MM.1S (cell line): ENCODE results near the gene FASTK.

Experiments
- DNase-seq: peaks from one replicate; pipeline ENCODE4 v3.0.0-alpha.2; 2015
- H2AFZ ChIP-seq: fragments of 300-600 bp; sonication (generic); 2 replicates; pipeline ENCODE4 v1.6.0; 2016; ENCODE audit warnings: antibody characterized with exemption, low read length
- H3F3A ChIP-seq: fragments of 300-600 bp; sonication (generic); 2 replicates; pipeline ENCODE4 v1.6.1; 2016; ENCODE audit warnings: mild to moderate bottlenecking, antibody characterized with exemption, low read length, moderate library complexity, mixed read lengths; ENCODE audit not compliant: insufficient read depth
- H3K27ac ChIP-seq: fragments of 300-600 bp; sonication (generic); 2 replicates; pipeline ENCODE4 v1.5.1; 2016; ENCODE audit warnings: mild to moderate bottlenecking, low read length
- H3K27me3 ChIP-seq: fragments of 300-600 bp; sonication (generic); replicated peaks from 2 replicates; pipeline ENCODE4 v1.6.0; 2016; ENCODE audit warnings: low read length; ENCODE audit not compliant: insufficient read depth
- H3K36me3 ChIP-seq: fragments of 300-600 bp; sonication (generic); replicated peaks from 2 replicates; pipeline ENCODE4 v1.6.1; 2016; ENCODE audit warnings: mild to moderate bottlenecking, low read length, mixed read lengths; ENCODE audit not compliant: insufficient read depth
- H3K4me1 ChIP-seq: fragments of 300-600 bp; sonication (generic); 2 replicates; pipeline ENCODE4 v1.6.1; 2016; ENCODE audit warnings: low read length, mixed read lengths
- H3K4me2 ChIP-seq: fragments of 300-600 bp; sonication (generic); 2 replicates; pipeline ENCODE4 v1.6.0; 2016; ENCODE audit warnings: low read depth, low read length
- H3K4me3 ChIP-seq: fragments of 300-600 bp; sonication (generic); 2 replicates; pipeline ENCODE4 v1.5.1; 2016; ENCODE audit warnings: low read length, mixed read lengths
- H3K79me2 ChIP-seq: fragments of 300-600 bp; sonication (generic); 2 replicates; pipeline ENCODE4 v1.6.1; 2016; ENCODE audit warnings: mixed run types, low read length, mixed read lengths
- H3K9ac ChIP-seq: fragments of 300-600 bp; sonication (generic); 2 replicates; pipeline ENCODE4 v1.6.1; 2016; ENCODE audit warnings: low read length, mixed read lengths
- H3K9me2 ChIP-seq: fragments of 300-600 bp; sonication (generic); replicated peaks from 2 replicates; pipeline ENCODE4 v1.6.1; 2016; ENCODE audit warnings: mild to moderate bottlenecking, low read length, mixed read lengths; ENCODE audit not compliant: insufficient read depth
- H3K9me3 ChIP-seq: fragments of 300-600 bp; sonication (generic); replicated peaks from 2 replicates; pipeline ENCODE4 v1.6.1; 2016; ENCODE audit warnings: mild to moderate bottlenecking, low read length, mixed read lengths; ENCODE audit not compliant: insufficient read depth
- H4K20me1 ChIP-seq: fragments of 300-600 bp; sonication (generic); 2 replicates; pipeline ENCODE4 v1.6.1; 2016; ENCODE audit warnings: mild to moderate bottlenecking, low read length, moderate library complexity, mixed read lengths; ENCODE audit not compliant: insufficient read depth
- CTCF ChIP-seq: fragments of 300-600 bp; sonication (generic); IDR thresholded peaks from 2 replicates; pipeline ENCODE4 v1.5.1; 2016; ENCODE audit warnings: antibody characterized with exemption, low read length, mixed read lengths
- EZH2 ChIP-seq: fragments of 300-600 bp; sonication (generic); optimal IDR thresholded peaks from 2 replicates; pipeline ENCODE3; 2017; ENCODE audit warnings: low read depth, mild to moderate bottlenecking, antibody characterized with exemption, low read length, mixed read lengths
- EZH2phosphoT487 ChIP-seq: fragments of 300-600 bp; sonication (generic); IDR thresholded peaks from 2 replicates; pipeline ENCODE4 v1.6.1; 2018; ENCODE audit warnings: antibody characterized with exemption, low read length

FASTK gene

GRCh38 chr7:151091431-151091830, 10.8 kb upstream of the FASTK start:
- Histone ChIP-seq H2AFZ (no peak overlapping the region), H3K79me2 (peaks cover 95% of the 10 kb centered on the region), H3K9me3 (no peaks in the 10 kb centered on the region), H3K9ac (no peak overlapping the region), H3K4me1 (0 out of 2 replicates have a peak, but pooled peaks cover 3% of the 10 kb centered on the region), H3K27me3 (no peaks in the 10 kb centered on the region), H3K4me3 (no peak overlapping the region), H3K36me3 (no peaks in the 10 kb centered on the region), H3K27ac (no peak overlapping the region), H3K9me2 (no peaks in the 10 kb centered on the region), H4K20me1 (peaks cover 16% of the 10 kb centered on the region; the same call in 1 of the 2 replicates), H3K4me2 (no peak overlapping the region), H3F3A (peaks cover 10% of the 10 kb centered on the region)
- TF ChIP-seq EZH2 (no peak), CTCF (peak; percentile 68)
- DNase-seq: peak; percentile 47

- H3K79me2 ChIP-seq: peaks cover 91% of the 10 kb centered on the region
These were observed 10.4 kb upstream of the FASTK start for GRCh38 chr7:151091003-151091402.

GRCh38 chr7:151089893-151090730, 9.5 kb upstream of the FASTK start:
- H3F3A ChIP-seq: peaks cover 16% of the 10 kb centered on the region
- no peak overlapping the region for H3K4me2 ChIP-seq
- H3K4me3 ChIP-seq: no peak overlapping the region

More at GRCh38 chr7:151091003-151091402, 10.4 kb upstream of the FASTK start:
- H3K4me3 ChIP-seq: no peak overlapping the region
- no peaks in the 10 kb centered on the region for H3K27me3 ChIP-seq
- no peak overlapping the region for H3K27ac ChIP-seq
- H4K20me1 ChIP-seq: peaks cover 16% of the 10 kb centered on the region; the same call in 1 of the 2 replicates
- no peaks in the 10 kb centered on the region for H3K36me3 ChIP-seq
- H3K9me3 ChIP-seq: no peaks in the 10 kb centered on the region
- no peak for DNase-seq
- peaks cover 10% of the 10 kb centered on the region for H3F3A ChIP-seq
- no peak overlapping the region for H3K9ac ChIP-seq
- 0 out of 2 replicates have a peak, but pooled peaks cover 3% of the 10 kb centered on the region for H3K4me1 ChIP-seq
- no peak overlapping the region for H2AFZ ChIP-seq
- no peak overlapping the region for H3K4me2 ChIP-seq
- no peaks in the 10 kb centered on the region for H3K9me2 ChIP-seq
- no peak for TF ChIP-seq EZH2phosphoT487
- no peak for TF ChIP-seq CTCF
- TF ChIP-seq EZH2: no peak

More at GRCh38 chr7:151089893-151090730, 9.5 kb upstream of the FASTK start:
- Histone ChIP-seq H3K9me3 (no peaks in the 10 kb centered on the region), H3K27ac (no peak overlapping the region), H3K9me2 (no peaks in the 10 kb centered on the region), H3K27me3 (no peaks in the 10 kb centered on the region), H2AFZ (no peak overlapping the region), H3K36me3 (no peaks in the 10 kb centered on the region), H3K79me2 (peaks cover 82% of the 10 kb centered on the region), H3K4me1 (0 out of 2 replicates have a peak, but pooled peaks cover 8% of the 10 kb centered on the region), H4K20me1 (peaks cover 16% of the 10 kb centered on the region; the same call in 1 of the 2 replicates), H3K9ac (no peak overlapping the region)
- no peak for DNase-seq
- TF ChIP-seq EZH2phosphoT487: no peak
- TF ChIP-seq CTCF: no peak
- no peak for TF ChIP-seq EZH2
